Thyroid gland (tissue), 4 donors: ENCODE measurements around the gene CSRP2. TPM values are rescaled to one million over a fixed set of nuclear protein-coding genes. Genes with fewer than 3 reads are reported as not detected.

Source experiments
- DNase-seq, 2 donors: peaks; one replicate each; pipeline ENCODE4 v3.0.0-alpha.2; 2019
- H3K27ac ChIP-seq, 3 donors: fragments of 200-600 bp; sonication (generic); 1 replicate in 2 of 3; 2 replicates in 1 of 3; pipeline ENCODE4 v1.5.1; 2016 to 2019; ENCODE audit warnings: mild to moderate bottlenecking in 1 of 3, moderate library complexity in 1 of 3
- H3K27me3 ChIP-seq: fragments of 200-600 bp; sonication (generic); one replicate; pipeline ENCODE4 v1.5.1; 2019
- H3K36me3 ChIP-seq, 2 donors: fragments of 200-600 bp; sonication (generic); one replicate each; pipeline ENCODE4 v1.5.1; 2016 to 2019
- H3K4me1 ChIP-seq, 2 donors: fragments of 200-600 bp; sonication (generic); one replicate each; pipeline ENCODE4 v1.5.1; 2017 to 2019
- H3K4me3 ChIP-seq, 3 donors: fragments of 200-600 bp; sonication (generic); replicated peaks in 1 of 3; 1 replicate in 2 of 3; 2 replicates in 1 of 3; pipeline ENCODE4 v1.5.1; 2016; ENCODE audit warnings: mild to moderate bottlenecking in 1 of 3
- H3K9me3 ChIP-seq: fragments of 200-600 bp; sonication (generic); one replicate; pipeline ENCODE4 v1.5.1; 2017
- CTCF ChIP-seq, 6 experiments: fragments of 200-600 bp in 3 of 6; fragments of 450-650 bp in 3 of 6; sonication (generic) in 3 of 6; IDR thresholded peaks; one replicate each; pipeline ENCODE4 v1.5.1; 2016 to 2019; ENCODE audit warnings: antibody characterized with exemption in 6 of 6, mild to moderate bottlenecking in 2 of 6, inconsistent platforms in 1 of 6, moderate library complexity in 1 of 6
- POLR2A ChIP-seq, 2 donors: fragments of 450-650 bp; IDR thresholded peaks; one replicate each; pipeline ENCODE4 v1.6.1; 2017; ENCODE audit warnings: antibody characterized with exemption in 2 of 2, mild to moderate bottlenecking in 2 of 2, moderate library complexity in 1 of 2
- WGBS, 2 donors: methylation state at CpG; one replicate each; pipeline ENCODE4 v1.1.5; 2017; 5-methylcytosine and 5-hydroxymethylcytosine counted together
- intact Hi-C: fragments of 100-400 bp; cut with DNase I; formaldehyde crosslinking; loops from one replicate; pipeline ENCODE4 v1.15.1; 2023
- total RNA-seq, 4 donors: library from RNA; depleted of rRNA; stranded (reverse); fragments of >200 nt; gene quantifications; one replicate each; pipeline ENCODE4 v1.2.3, GENCODE V29; 2016

CSRP2 gene
- 10 to 100 TPM; 42.1 to 65.1 (median 49.4) TPM for total RNA-seq

- Histone ChIP-seq H3K9me3 (no peaks in the 10 kb centered on the region), H3K27me3 (no peaks in the 10 kb centered on the region), H3K36me3 (no peaks in the 10 kb centered on the region), H3K4me1 (peaks cover 12 to 15% of the 10 kb centered on the region in 2 donors), H3K27ac (peak within 1 kb of the TSS; percentile 84 to 91 (median 85)), H3K4me3 (peak within 1 kb of the TSS; percentile 37 to 93 (median 73))
- peak; percentile 91 to 93 for DNase-seq
- WGBS, 2 donors, result 12 to 19% methylated on average over 12 to 28 of the region's 71 CpGs
- TF ChIP-seq CTCF (IDR thresholded peaks at IDR 0.05) (peak in 1 of 6 experiments; percentile 25), POLR2A (IDR thresholded peaks at IDR 0.05) (peak in 1 of 2 donors; percentile 97)
- intact Hi-C loops, result no loop called here
Measured at GRCh38 chr12:76878899-76879709, at the start of gene CSRP2. Gene CSRP2 (minus strand): TSS chr12:76879019. CDS start chr12:76866260, 12,759 bp downstream.

DNA sequence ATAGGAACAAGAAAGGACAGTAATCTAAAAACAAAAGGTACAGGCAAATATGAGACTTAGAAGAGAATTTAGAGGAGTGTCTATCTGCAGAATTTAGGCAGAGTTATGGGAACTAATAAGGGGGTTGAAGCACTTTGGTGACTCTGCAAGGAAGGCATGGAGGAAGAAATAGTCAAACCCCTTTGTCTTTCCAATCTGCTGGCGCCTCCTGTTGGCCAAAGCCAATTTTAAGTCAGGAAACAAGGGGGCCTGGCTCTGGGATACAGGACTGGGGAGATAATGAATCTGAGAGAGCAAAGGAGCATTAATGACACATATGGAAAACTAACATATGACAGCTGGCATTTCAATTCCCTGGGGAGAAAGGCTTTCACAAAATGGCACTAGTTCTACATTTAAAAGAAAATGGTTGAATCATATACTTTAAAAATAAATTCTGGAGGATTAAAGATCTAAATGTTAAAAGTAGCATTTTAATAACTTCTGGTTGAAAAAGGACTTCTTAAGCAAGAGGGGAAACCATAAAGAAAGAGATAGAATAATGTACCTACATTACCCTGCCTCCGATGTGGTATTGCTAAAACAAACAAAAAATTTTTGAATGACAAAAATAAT, 48.5 kb upstream of the CSRP2 start:
- no peaks in the 10 kb centered on the region for H3K36me3 ChIP-seq
- TF ChIP-seq POLR2A (IDR thresholded peaks at IDR 0.05), result no peak
- TF ChIP-seq CTCF (IDR thresholded peaks at IDR 0.05), result peak in 4 of 6 experiments; percentile 5 to 24 (median 12)
- H3K27me3 ChIP-seq, result no peaks in the 10 kb centered on the region
- peak in 1 of 2 donors; percentile 18 for DNase-seq
- H3K27ac ChIP-seq, result no peak overlapping the region
- no peaks in the 10 kb centered on the region for H3K9me3 ChIP-seq
- H3K4me3 ChIP-seq, result no peak overlapping the region
- intact Hi-C loops, result no loop called here
- WGBS, 2 donors, result 81 to 85% methylated on average over 2 of the region's 2 CpGs
- H3K4me1 ChIP-seq, result no peaks in the 10 kb centered on the region

GRCh38 chr12:76925135-76925534, 46.3 kb upstream of the CSRP2 start:
- H3K9me3 ChIP-seq, result no peaks in the 10 kb centered on the region
- WGBS, 2 donors, result 86 to 89% methylated on average over 1 of the region's 1 CpG
- intact Hi-C loops, result no loop called here
- H3K4me1 ChIP-seq, result no peaks in the 10 kb centered on the region
- no peak overlapping the region for H3K4me3 ChIP-seq
- no peak for DNase-seq
- H3K27ac ChIP-seq, result no peak overlapping the region
- no peaks in the 10 kb centered on the region for H3K27me3 ChIP-seq
- no peaks in the 10 kb centered on the region for H3K36me3 ChIP-seq
- no peak for TF ChIP-seq CTCF (IDR thresholded peaks at IDR 0.05)
- TF ChIP-seq POLR2A (IDR thresholded peaks at IDR 0.05), result no peak

- no peak for DNase-seq
- intact Hi-C loops, result no loop called here
- WGBS, 2 donors, result 86 to 90% methylated on average over 2 of the region's 2 CpGs
- H3K27ac ChIP-seq, result no peak overlapping the region
- no peaks in the 10 kb centered on the region for H3K4me1 ChIP-seq
- H3K27me3 ChIP-seq, result no peaks in the 10 kb centered on the region
- H3K36me3 ChIP-seq, result no peaks in the 10 kb centered on the region
- no peak overlapping the region for H3K4me3 ChIP-seq
- TF ChIP-seq CTCF (IDR thresholded peaks at IDR 0.05) (no peak), POLR2A (IDR thresholded peaks at IDR 0.05) (no peak)
- H3K9me3 ChIP-seq, result no peaks in the 10 kb centered on the region
Measured at GRCh38 chr12:76922866-76923265, 44.0 kb upstream of the CSRP2 start.
